NCI-H2227 treated with DMSO at 0.1 percent for 48 hours (cell line): ENCODE results near the gene DPEP2NB.
"Not testable (repeated sequence)": the region's sequence is repeated elsewhere in the genome, so short reads cannot be mapped to it uniquely, and the experiment has no call there.

Experiments
- DNase-seq: peaks from one replicate; lab custom pipeline; 2025; lab: John Stamatoyannopoulos, UW

DPEP2NB gene

GRCh38 chr16:68013440-68013839 lies 2.3 kb downstream of the DPEP2NB start:
- DNase-seq = no peak

- not testable (repeated sequence) for DNase-seq
Observed at GRCh38 chr16:68009872-68010271, 5.8 kb downstream of the DPEP2NB start.

GRCh38 chr16:68009157-68009735 lies 6.5 kb downstream of the DPEP2NB start:
- no peak for DNase-seq

- no peak for DNase-seq
Observed at GRCh38 chr16:68005786-68006286, 9.9 kb downstream of the DPEP2NB start.

- no peak for DNase-seq
Observed at GRCh38 chr16:68005211-68005610, 10.5 kb downstream of the DPEP2NB start.

- DNase-seq = no peak
Observed at GRCh38 chr16:68003031-68003430, 12.7 kb downstream of the DPEP2NB start.

- no peak for DNase-seq
Observed at GRCh38 chr16:68000450-68000849, 15.3 kb downstream of the DPEP2NB start.

- no peak for DNase-seq
Observed at GRCh38 chr16:67999985-68000384, 15.7 kb downstream of the DPEP2NB start.

- not testable (repeated sequence) for DNase-seq
Observed at GRCh38 chr16:67998779-67999688, 16.7 kb downstream of the DPEP2NB start, which contains the start of gene DPEP2. Gene DPEP2 (minus strand): TSS chr16:67999484. CDS start chr16:67993212, 6,272 bp downstream.

GRCh38 chr16:67998231-67998778 lies 17.4 kb downstream of the DPEP2NB start:
- DNase-seq = not testable (repeated sequence)

- DNase-seq = no peak
Observed at GRCh38 chr16:67996666-67997065, 19.0 kb downstream of the DPEP2NB start.

- no peak for DNase-seq
Observed at GRCh38 chr16:67995423-67995822, 20.3 kb downstream of the DPEP2NB start.

GRCh38 chr16:67994040-67994408 lies 21.7 kb downstream of the DPEP2NB start:
- DNase-seq = not testable (repeated sequence)

- DNase-seq = no peak
Observed at GRCh38 chr16:67993207-67994039, 22.3 kb downstream of the DPEP2NB start.

- no peak for DNase-seq
Observed at GRCh38 chr16:67992661-67993206, 23.0 kb downstream of the DPEP2NB start.

GRCh38 chr16:67990018-67990386 lies 25.7 kb downstream of the DPEP2NB start:
- DNase-seq = no peak

- DNase-seq = no peak
Observed at GRCh38 chr16:67989322-67990017, 26.2 kb downstream of the DPEP2NB start.

GRCh38 chr16:67988675-67989074 lies 27.0 kb downstream of the DPEP2NB start:
- no peak for DNase-seq

GRCh38 chr16:67987460-67988160 lies 28.1 kb downstream of the DPEP2NB start:
- no peak for DNase-seq

GRCh38 chr16:67986949-67987348 lies 28.8 kb downstream of the DPEP2NB start:
- DNase-seq = no peak
